AG09309 (cell line): ENCODE measurements around the gene C1QTNF4.
"Not testable (repeated sequence)": the region's sequence is repeated elsewhere in the genome, so short reads cannot be mapped to it uniquely, and the experiment has no call there.

Source experiments
- DNase-seq: peaks from one replicate; pipeline ENCODE4 v3.0.0-alpha.2; 2010; ENCODE audit warnings: low read depth
- H3K4me3 ChIP-seq: 2 replicates; pipeline ENCODE4 v1.5.1; 2011; ENCODE audit warnings: mild to moderate bottlenecking, low read depth, low read length, moderate library complexity; ENCODE audit not compliant: control insufficient read depth
- CTCF ChIP-seq: IDR thresholded peaks from 2 replicates; pipeline ENCODE4 v1.5.1; 2011; ENCODE audit warnings: mild to moderate bottlenecking, low read depth, low read length, inconsistent platforms; ENCODE audit not compliant: insufficient read depth, control insufficient read depth; ENCODE audit errors: missing control alignments

C1QTNF4 gene

GRCh38 chr11:47550288-47551047 is 43.7 kb downstream of the C1QTNF4 start:
- TF ChIP-seq CTCF = no peak
- H3K4me3 ChIP-seq = no peak overlapping the region
- no peak for DNase-seq

- not testable (repeated sequence) for DNase-seq, H3K4me3 ChIP-seq
Observed at GRCh38 chr11:47546274-47546673, 47.9 kb downstream of the C1QTNF4 start.

GRCh38 chr11:47545298-47545697 is 48.9 kb downstream of the C1QTNF4 start:
- TF ChIP-seq CTCF = no peak
- H3K4me3 ChIP-seq = no peak overlapping the region
- DNase-seq = no peak

- DNase-seq = no peak
- no peak for TF ChIP-seq CTCF
- H3K4me3 ChIP-seq = no peak overlapping the region
Observed at GRCh38 chr11:47541070-47541469, 53.1 kb downstream of the C1QTNF4 start.

- TF ChIP-seq CTCF = no peak
- H3K4me3 ChIP-seq = no peak overlapping the region
- no peak for DNase-seq
Observed at GRCh38 chr11:47539681-47540039, 54.6 kb downstream of the C1QTNF4 start.
